Lower leg skin (tissue), 4 donors: ENCODE measurements around the gene NUDT1. TPM values are rescaled to one million over a fixed set of nuclear protein-coding genes. Genes with fewer than 3 reads are reported as not detected.

Experiments used
- DNase-seq, 2 donors: peaks; one replicate each; pipeline ENCODE4 v3.0.0-alpha.2; 2019; ENCODE audit warnings: low spot score in 2 of 2
- H3K4me3 ChIP-seq: fragments of 200-600 bp; sonication (generic); 2 replicates; pipeline ENCODE4 v1.5.1; 2017; ENCODE audit warnings: mild to moderate bottlenecking, low read depth; ENCODE audit not compliant: poor library complexity, severe bottlenecking
- CTCF ChIP-seq, 3 donors: fragments of 450-650 bp; IDR thresholded peaks; one replicate each; pipeline ENCODE4 v1.5.1; 2016; ENCODE audit warnings: antibody characterized with exemption in 3 of 3, mild to moderate bottlenecking in 3 of 3, moderate library complexity in 2 of 3
- POLR2A ChIP-seq, 2 donors: fragments of 450-650 bp; IDR thresholded peaks; one replicate each; pipeline ENCODE4 v1.6.1; 2016 to 2017; ENCODE audit warnings: antibody characterized with exemption in 2 of 2, mild to moderate bottlenecking in 1 of 2, moderate library complexity in 1 of 2
- WGBS, 2 donors: methylation state at CpG; one replicate each; pipeline ENCODE4 v1.1.5; 2018; 5-methylcytosine and 5-hydroxymethylcytosine counted together
- intact Hi-C: fragments of 100-400 bp; cut with DNase I; formaldehyde crosslinking; loops from one replicate; pipeline ENCODE4 v1.15.0; 2023; ENCODE audit warnings: low total_unique reads
- total RNA-seq, 4 donors: library from RNA; depleted of rRNA; stranded (reverse); fragments of >200 nt; gene quantifications; one replicate each; pipeline ENCODE4 v1.1.0, GENCODE V29; 2016

NUDT1 gene
- total RNA-seq, 4 donors from 2014 or later: 33.2 to 43.1 (median 35.8) TPM

- intact Hi-C loops: no loop called here
- WGBS, 2 donors: 85 to 88% methylated on average over 29 to 32 of the region's 32 CpGs
- TF ChIP-seq CTCF (IDR thresholded peaks at IDR 0.05): no peak
- TF ChIP-seq POLR2A (IDR thresholded peaks at IDR 0.05): no peak
- peak in 1 of 2 donors; percentile 72 for DNase-seq
- no peak overlapping the region for H3K4me3 ChIP-seq
Measured at GRCh38 chr7:2196381-2197378, 45.3 kb upstream of the NUDT1 start.

GRCh38 chr7:2197436-2198155, 44.4 kb upstream of the NUDT1 start:
- peak in 1 of 2 donors; percentile 68 for DNase-seq
- no peak overlapping the region for H3K4me3 ChIP-seq
- intact Hi-C loops: no loop called here
- TF ChIP-seq POLR2A (IDR thresholded peaks at IDR 0.05): no peak
- WGBS, 2 donors: 84 to 91% methylated on average over 21 of the region's 21 CpGs

DNA sequence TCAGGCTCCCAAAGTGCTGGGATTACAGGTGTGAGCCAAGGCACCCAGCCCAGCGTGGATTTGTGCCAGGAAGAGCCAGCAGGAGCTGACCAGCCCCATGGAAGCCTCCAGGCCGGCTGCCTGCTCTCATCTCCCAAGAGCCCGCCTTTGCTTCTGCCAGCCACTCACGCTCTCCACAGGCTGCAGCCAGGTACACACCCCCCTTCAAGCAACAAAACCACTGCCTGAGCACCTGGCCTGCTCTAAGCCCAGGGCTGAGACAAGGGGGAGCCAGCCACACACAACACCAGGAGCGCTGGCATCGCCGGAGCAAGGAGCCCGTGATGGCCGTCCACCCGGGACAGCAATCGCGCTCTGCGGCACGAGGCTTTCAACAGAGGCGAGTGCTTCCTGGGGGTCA, 43.8 kb upstream of the NUDT1 start:
- TF ChIP-seq CTCF (IDR thresholded peaks at IDR 0.05): no peak
- no peak for TF ChIP-seq POLR2A (IDR thresholded peaks at IDR 0.05)
- no peak overlapping the region for H3K4me3 ChIP-seq
- DNase-seq: peak in 1 of 2 donors; percentile 74
- intact Hi-C loops: no loop called here
- 93 to 94% methylated on average over 14 to 15 of the region's 15 CpGs for WGBS, 2 donors

GRCh38 chr7:2198760-2199159, 43.3 kb upstream of the NUDT1 start:
- H3K4me3 ChIP-seq: no peak overlapping the region
- TF ChIP-seq CTCF (IDR thresholded peaks at IDR 0.05) (no peak), POLR2A (IDR thresholded peaks at IDR 0.05) (no peak)
- WGBS, 2 donors: 92 to 100% methylated on average over 3 to 10 of the region's 10 CpGs
- DNase-seq: peak in 1 of 2 donors; percentile 71
- intact Hi-C loops: no loop called here

GRCh38 chr7:2199528-2199927, 42.5 kb upstream of the NUDT1 start:
- TF ChIP-seq CTCF (IDR thresholded peaks at IDR 0.05) (no peak), POLR2A (IDR thresholded peaks at IDR 0.05) (no peak)
- no peak overlapping the region for H3K4me3 ChIP-seq
- peak in 1 of 2 donors; percentile 58 for DNase-seq
- 91 to 93% methylated on average over 16 of the region's 16 CpGs for WGBS, 2 donors
- intact Hi-C loops: no loop called here
